K562 (cell line): ENCODE measurements around the gene ZNF574.

ENCODE experiments used
- TOE1 ChIP-seq, 2 experiments: fragments of 450-650 bp in 1 of 2; sonication (generic) in 1 of 2; formaldehyde crosslinking in 1 of 2; IDR thresholded peaks; 2 replicates each; pipeline versions ENCODE4 v1.7.1 to v1.8.0; 2016 to 2022; ENCODE audit warnings: borderline replicate concordance in 2 of 2, mild to moderate bottlenecking in 2 of 2, antibody characterized with exemption in 1 of 2, inconsistent platforms in 1 of 2, low read depth in 1 of 2, missing genetic modification reagents in 1 of 2, moderate library complexity in 1 of 2
- TF ChIP-seq, protein P1 (sequence below), 3 experiments: IDR thresholded peaks in 2 of 3; conservative IDR thresholded peaks in 1 of 3; 2 replicates each; pipeline ENCODE4 v1.5.1; 2011 to 2012; ENCODE audit warnings: low read length in 3 of 3, mild to moderate bottlenecking in 3 of 3, control low read depth in 2 of 3, improper control_type of control experiment in 1 of 3, inconsistent platforms in 1 of 3, low read depth in 1 of 3, mixed read lengths in 1 of 3, moderate library complexity in 1 of 3; ENCODE audit not compliant: insufficient read depth in 2 of 3

DNA sequence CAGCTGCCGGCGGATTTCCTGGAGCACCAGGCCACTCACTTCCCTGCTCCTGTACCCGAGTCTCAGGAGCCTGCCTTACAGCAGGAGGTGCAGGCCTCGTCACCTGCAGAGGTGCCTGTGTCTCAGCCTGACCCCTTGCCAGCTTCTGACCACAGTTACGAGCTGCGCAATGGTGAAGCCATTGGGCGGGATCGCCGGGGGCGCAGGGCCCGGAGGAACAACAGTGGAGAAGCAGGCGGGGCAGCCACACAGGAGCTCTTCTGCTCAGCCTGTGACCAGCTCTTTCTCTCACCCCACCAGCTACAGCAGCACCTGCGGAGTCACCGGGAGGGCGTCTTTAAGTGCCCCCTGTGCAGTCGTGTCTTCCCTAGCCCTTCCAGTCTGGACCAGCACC, 3.3 kb downstream of the ZNF574 start:
- TF ChIP-seq TOE1 (IDR thresholded peaks at IDR 0.05; ENCODE audit: borderline replicate concordance), result no peak
- TF ChIP-seq TOE1 (CRISPR knock-in tag; IDR thresholded peaks at IDR 0.05; ENCODE audit: borderline replicate concordance, low read depth), result no peak
- TF ChIP-seq, protein P1, sequence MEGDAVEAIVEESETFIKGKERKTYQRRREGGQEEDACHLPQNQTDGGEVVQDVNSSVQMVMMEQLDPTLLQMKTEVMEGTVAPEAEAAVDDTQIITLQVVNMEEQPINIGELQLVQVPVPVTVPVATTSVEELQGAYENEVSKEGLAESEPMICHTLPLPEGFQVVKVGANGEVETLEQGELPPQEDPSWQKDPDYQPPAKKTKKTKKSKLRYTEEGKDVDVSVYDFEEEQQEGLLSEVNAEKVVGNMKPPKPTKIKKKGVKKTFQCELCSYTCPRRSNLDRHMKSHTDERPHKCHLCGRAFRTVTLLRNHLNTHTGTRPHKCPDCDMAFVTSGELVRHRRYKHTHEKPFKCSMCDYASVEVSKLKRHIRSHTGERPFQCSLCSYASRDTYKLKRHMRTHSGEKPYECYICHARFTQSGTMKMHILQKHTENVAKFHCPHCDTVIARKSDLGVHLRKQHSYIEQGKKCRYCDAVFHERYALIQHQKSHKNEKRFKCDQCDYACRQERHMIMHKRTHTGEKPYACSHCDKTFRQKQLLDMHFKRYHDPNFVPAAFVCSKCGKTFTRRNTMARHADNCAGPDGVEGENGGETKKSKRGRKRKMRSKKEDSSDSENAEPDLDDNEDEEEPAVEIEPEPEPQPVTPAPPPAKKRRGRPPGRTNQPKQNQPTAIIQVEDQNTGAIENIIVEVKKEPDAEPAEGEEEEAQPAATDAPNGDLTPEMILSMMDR (IDR thresholded peaks at IDR 0.05 in 2 of 3, conservative IDR thresholded peaks at IDR 0.05 in 1 of 3; ENCODE audit: insufficient read depth in 2 of 3, low read depth in 1 of 3, low read length in 3 of 3), result no peak
